Sigmoid colon (tissue), 7 donors: ENCODE results near the gene AMIGO2. TPM values are rescaled to one million over a fixed set of nuclear protein-coding genes. Genes with fewer than 3 reads are reported as not detected.

ENCODE experiments used
- DNase-seq: peaks from one replicate; pipeline ENCODE4 v3.0.0-alpha.2; 2019
- H3K27ac ChIP-seq, 4 donors: fragments of 200-600 bp; sonication (generic); one replicate each; pipeline ENCODE4 v1.5.1; 2016 to 2019; ENCODE audit warnings: mild to moderate bottlenecking in 1 of 4
- H3K27me3 ChIP-seq, 3 donors: fragments of 200-600 bp; sonication (generic); one replicate each; pipeline ENCODE4 v1.5.1; 2019; ENCODE audit warnings: mild to moderate bottlenecking in 1 of 3
- H3K36me3 ChIP-seq, 4 donors: fragments of 200-600 bp; sonication (generic); one replicate each; pipeline ENCODE4 v1.5.1; 2016 to 2019
- H3K4me1 ChIP-seq, 4 donors: fragments of 200-600 bp; sonication (generic); one replicate each; pipeline ENCODE4 v1.5.1; 2017 to 2019
- H3K4me3 ChIP-seq, 4 donors: fragments of 200-600 bp; sonication (generic); one replicate each; pipeline ENCODE4 v1.5.1; 2017 to 2019; ENCODE audit warnings: mild to moderate bottlenecking in 2 of 4, moderate library complexity in 1 of 4
- H3K9me3 ChIP-seq, 4 donors: fragments of 200-600 bp in 3 of 4; sonication (generic) in 3 of 4; one replicate each; pipeline versions ENCODE4 v1.5.1 to v1.6.1; 2013 to 2019
- EP300 ChIP-seq, 4 donors: sonication (generic); formaldehyde crosslinking; IDR thresholded peaks; one replicate each; pipeline ENCODE4 v1.6.1; 2017; ENCODE audit warnings: antibody characterized with exemption in 4 of 4
- POLR2A ChIP-seq, 2 donors: fragments of 450-650 bp; IDR thresholded peaks; one replicate each; pipeline ENCODE4 v1.6.1; 2016; ENCODE audit warnings: antibody characterized with exemption in 2 of 2, mild to moderate bottlenecking in 2 of 2, moderate library complexity in 2 of 2
- POLR2AphosphoS5 ChIP-seq, 4 donors: sonication (generic); formaldehyde crosslinking; IDR thresholded peaks; one replicate each; pipeline ENCODE4 v1.6.1; 2017; ENCODE audit warnings: antibody characterized with exemption in 4 of 4
- WGBS, 2 donors: extraction: QIAGEN DNeasy Blood & Tissue Kit; methylation state at CpG; one replicate each; pipeline ENCODE4 v1.1.7; 2013; 5-methylcytosine and 5-hydroxymethylcytosine counted together
- intact Hi-C: fragments of 100-400 bp; cut with DNase I; formaldehyde crosslinking; loops from one replicate; pipeline ENCODE4 v1.15.1; 2023
- polyA plus RNA-seq, 3 donors: library from polyadenylated mRNA; stranded (reverse); fragments of 200-250 nt; gene quantifications; one replicate each; pipeline ENCODE4 v1.2.3, GENCODE V29; 2013
- total RNA-seq, 4 donors: library from RNA; depleted of rRNA; stranded (reverse); fragments of >200 nt; gene quantifications; one replicate each; pipeline ENCODE4 v1.1.0, GENCODE V29; 2016
- TF ChIP-seq, protein P1 (sequence below), 4 experiments: fragments of 450-650 bp in 3 of 4; fragments of 200-600 bp in 1 of 4; IDR thresholded peaks; one replicate each; pipeline ENCODE4 v1.5.1; 2016 to 2019; ENCODE audit warnings: antibody characterized with exemption in 4 of 4, mild to moderate bottlenecking in 3 of 4, moderate library complexity in 2 of 4
- donor health status: healthy with polysubstance abuse.
- donor health status: Bipolar disorder and iron deficiency.
- donor health status: healthy.

AMIGO2 gene
- total and polyA plus RNA-seq, 7 donors = 0.46 to 68.1 (median 33.2) TPM

DNA sequence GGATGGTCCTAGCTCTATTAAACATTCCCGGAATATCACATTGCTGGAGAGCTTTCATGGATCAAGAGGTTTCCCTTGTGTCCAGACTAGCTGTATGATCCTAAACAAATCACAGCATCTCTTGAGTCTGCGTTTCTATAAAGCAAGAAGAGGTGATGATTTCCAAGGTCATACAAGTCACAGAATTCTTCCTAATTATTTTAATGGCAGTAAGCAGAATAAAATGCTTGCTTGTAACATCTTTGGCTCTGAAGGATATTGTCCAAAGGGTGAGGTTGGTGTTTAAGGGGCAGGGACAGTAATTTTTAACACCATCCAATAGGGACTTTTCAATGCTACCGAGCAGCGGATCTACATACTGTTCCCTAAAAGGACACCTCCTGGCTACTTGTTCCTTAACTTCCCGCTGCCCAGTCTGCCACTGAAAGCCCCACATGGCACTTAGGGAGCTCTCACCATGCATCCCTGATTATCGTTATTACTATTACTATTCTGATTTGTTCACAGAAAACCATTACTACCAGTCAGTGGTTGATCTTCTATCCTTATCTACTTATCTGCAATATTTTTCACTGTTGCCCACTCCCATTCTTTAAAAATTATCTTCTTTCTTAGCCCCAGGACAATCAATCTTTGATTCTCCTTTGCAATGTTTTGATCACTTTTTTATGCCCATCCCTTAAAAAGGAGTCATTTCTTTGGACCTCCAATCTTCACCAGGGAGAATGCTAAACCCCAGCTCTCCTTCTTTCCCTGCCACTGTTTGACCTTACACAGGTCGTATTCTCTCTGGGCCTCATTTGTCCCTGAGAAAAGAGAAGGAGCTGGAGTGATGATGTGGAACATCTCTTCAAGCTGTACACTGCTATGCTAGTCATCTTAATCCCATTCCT, 4.3 kb downstream of the AMIGO2 start:
- Histone ChIP-seq H3K4me3 (peak overlapping the region in 2 of 4 donors; percentile 89 to 93), H3K4me1 (peaks cover 0 to 29% (median 10%) of the 10 kb centered on the region in 4 donors), H3K9me3 (no peaks in the 10 kb centered on the region), H3K36me3 (no peaks in the 10 kb centered on the region), H3K27ac (peak overlapping the region in 3 of 4 donors; percentile 96 to 99 (median 97)), H3K27me3 (no peaks in the 10 kb centered on the region)
- intact Hi-C loops = no loop called here
- TF ChIP-seq, protein P1, sequence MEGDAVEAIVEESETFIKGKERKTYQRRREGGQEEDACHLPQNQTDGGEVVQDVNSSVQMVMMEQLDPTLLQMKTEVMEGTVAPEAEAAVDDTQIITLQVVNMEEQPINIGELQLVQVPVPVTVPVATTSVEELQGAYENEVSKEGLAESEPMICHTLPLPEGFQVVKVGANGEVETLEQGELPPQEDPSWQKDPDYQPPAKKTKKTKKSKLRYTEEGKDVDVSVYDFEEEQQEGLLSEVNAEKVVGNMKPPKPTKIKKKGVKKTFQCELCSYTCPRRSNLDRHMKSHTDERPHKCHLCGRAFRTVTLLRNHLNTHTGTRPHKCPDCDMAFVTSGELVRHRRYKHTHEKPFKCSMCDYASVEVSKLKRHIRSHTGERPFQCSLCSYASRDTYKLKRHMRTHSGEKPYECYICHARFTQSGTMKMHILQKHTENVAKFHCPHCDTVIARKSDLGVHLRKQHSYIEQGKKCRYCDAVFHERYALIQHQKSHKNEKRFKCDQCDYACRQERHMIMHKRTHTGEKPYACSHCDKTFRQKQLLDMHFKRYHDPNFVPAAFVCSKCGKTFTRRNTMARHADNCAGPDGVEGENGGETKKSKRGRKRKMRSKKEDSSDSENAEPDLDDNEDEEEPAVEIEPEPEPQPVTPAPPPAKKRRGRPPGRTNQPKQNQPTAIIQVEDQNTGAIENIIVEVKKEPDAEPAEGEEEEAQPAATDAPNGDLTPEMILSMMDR (IDR thresholded peaks at IDR 0.05) = no peak
- TF ChIP-seq POLR2AphosphoS5 (IDR thresholded peaks at IDR 0.05) = peak in 1 of 4 donors; percentile 8
- no peak for DNase-seq
- 92 to 93% methylated on average over 7 of the region's 7 CpGs for WGBS, 2 donors

DNA sequence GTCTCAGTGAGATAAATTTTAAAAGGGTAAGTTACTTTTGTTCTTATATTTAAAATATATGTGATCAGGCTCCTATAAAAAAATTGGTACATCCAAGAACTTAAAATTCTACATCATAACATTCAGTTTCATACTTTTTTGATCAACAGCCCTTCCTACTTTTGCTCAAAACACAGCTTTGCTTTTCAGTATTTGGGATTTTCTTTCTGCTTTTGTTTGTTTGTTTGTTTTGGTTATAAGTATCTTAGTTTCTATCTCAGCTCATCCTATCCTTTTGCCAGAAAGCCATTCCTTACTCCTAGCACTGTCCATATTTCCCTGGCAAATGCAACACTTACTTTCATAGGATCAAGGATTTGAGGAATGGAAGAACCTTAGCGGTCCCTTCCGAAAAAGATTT, 5.0 kb downstream of the AMIGO2 start:
- H3K4me1 ChIP-seq = peaks cover 0 to 36% (median 16%) of the 10 kb centered on the region in 4 donors
- no peak for DNase-seq
- H3K27ac ChIP-seq = peak overlapping the region in 3 of 4 donors; percentile 96 to 99 (median 97)
- intact Hi-C loops = no loop called here
- TF ChIP-seq POLR2AphosphoS5 (IDR thresholded peaks at IDR 0.05) (no peak), POLR2A (IDR thresholded peaks at IDR 0.05) (no peak), EP300 (IDR thresholded peaks at IDR 0.05) (no peak)
- TF ChIP-seq, protein P1 (IDR thresholded peaks at IDR 0.05) = no peak
- no peak overlapping the region for H3K4me3 ChIP-seq
- H3K27me3 ChIP-seq = no peaks in the 10 kb centered on the region
- no peaks in the 10 kb centered on the region for H3K9me3 ChIP-seq
- no peaks in the 10 kb centered on the region for H3K36me3 ChIP-seq
- 97% methylated on average over 2 of the region's 2 CpGs for WGBS, 2 donors

DNA sequence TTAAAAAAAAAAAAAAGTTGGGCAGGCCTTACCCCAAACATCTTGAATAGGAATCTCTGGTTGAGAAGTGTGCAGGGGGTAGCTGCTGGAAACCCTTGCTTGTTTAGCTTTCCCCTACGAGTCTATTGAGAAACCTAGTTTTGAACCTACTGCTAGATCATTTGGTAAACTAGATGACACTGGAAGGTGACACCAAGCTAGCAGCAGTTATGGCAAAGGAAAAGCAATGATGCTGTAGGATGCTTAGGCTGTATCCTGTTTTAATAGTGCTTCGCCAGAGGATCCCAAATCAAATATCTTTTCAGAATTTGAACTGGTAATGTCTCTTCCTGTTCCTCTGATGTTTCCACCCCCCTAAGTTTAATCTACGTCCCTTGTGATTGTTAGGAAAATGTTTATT, 5.8 kb downstream of the AMIGO2 start:
- 91% methylated on average over 3 of the region's 3 CpGs for WGBS, 2 donors
- no peak overlapping the region for H3K4me3 ChIP-seq
- peak overlapping the region in 2 of 4 donors; percentile 97 to 99 for H3K27ac ChIP-seq
- no peak for DNase-seq
- no peaks in the 10 kb centered on the region for H3K36me3 ChIP-seq
- peaks cover 0 to 44% (median 22%) of the 10 kb centered on the region in 4 donors for H3K4me1 ChIP-seq
- H3K27me3 ChIP-seq = no peaks in the 10 kb centered on the region
- H3K9me3 ChIP-seq = no peaks in the 10 kb centered on the region
- intact Hi-C loops = no loop called here
- TF ChIP-seq POLR2AphosphoS5 (IDR thresholded peaks at IDR 0.05) = no peak
- TF ChIP-seq, protein P1 (IDR thresholded peaks at IDR 0.05) = no peak
- no peak for TF ChIP-seq EP300 (IDR thresholded peaks at IDR 0.05)
- no peak for TF ChIP-seq POLR2A (IDR thresholded peaks at IDR 0.05)

DNA sequence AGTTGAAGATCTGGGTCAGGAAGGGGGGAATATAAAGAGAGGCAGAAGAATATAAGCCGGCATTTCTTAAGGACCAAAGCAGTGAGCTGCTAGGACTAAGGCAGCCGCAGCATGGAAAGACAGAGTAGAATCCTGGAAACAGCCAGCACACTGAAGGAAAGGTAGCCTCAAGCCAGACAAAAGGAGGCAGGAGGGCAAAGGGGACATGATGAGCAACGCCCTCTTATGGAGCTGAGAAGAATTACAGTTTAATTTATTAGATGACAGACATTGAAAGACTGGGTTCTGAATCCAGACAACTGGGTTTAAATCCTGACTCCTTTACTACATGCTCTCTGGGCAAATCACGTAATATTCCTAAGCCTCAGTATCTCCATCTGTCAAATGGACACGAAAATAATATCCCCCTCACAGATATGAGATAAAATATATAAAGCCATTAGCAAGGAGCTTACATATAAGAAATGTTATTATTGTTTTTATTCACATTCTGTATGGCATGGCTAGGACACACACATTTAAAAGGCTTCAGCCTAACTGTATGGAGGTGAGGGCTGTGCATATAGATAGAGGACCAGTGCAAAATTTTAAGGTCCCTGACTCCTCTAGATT, 8.4 kb downstream of the AMIGO2 start:
- TF ChIP-seq EP300 (IDR thresholded peaks at IDR 0.05) = no peak
- TF ChIP-seq, protein P1 (IDR thresholded peaks at IDR 0.05) = peak in 2 of 4 experiments; percentile 20 to 22
- no peak for DNase-seq
- H3K27me3 ChIP-seq = no peaks in the 10 kb centered on the region
- H3K36me3 ChIP-seq = no peaks in the 10 kb centered on the region
- H3K27ac ChIP-seq = peak overlapping the region in 2 of 4 donors; percentile 61 to 73
- WGBS, 2 donors = 41 to 59% methylated on average over 5 of the region's 5 CpGs
- no peaks in the 10 kb centered on the region for H3K9me3 ChIP-seq
- intact Hi-C loops = no loop called here
- peaks cover 0 to 55% (median 36%) of the 10 kb centered on the region in 4 donors for H3K4me1 ChIP-seq
- no peak overlapping the region for H3K4me3 ChIP-seq
